ENCODE results near the gene ANKRD6. TPM values are rescaled to one million over a fixed set of nuclear protein-coding genes. Genes with fewer than 3 reads are reported as not detected.

ANKRD6 gene
- total and polyA plus RNA-seq, 2 donors = 10.6 to 12.3 TPM

DNA sequence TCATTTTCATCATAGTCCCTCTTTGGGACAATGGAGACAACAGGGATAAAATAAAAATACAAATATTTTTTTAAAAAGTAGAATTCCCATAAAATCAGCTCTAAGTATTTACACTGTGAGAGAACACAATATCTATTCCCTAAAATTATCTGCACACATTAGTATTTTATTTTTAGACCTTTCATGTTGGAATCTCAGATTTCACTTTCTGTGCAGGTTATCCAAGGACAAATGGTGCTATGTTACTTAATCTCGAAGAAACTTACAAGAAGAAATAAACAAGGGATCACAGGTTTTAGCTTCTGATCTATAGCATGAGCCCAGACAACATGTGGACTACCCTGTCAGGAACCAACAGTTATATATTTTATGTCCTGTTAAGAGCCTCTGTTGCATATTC lies 228.6 kb downstream of the ANKRD6 start:
- H3K27ac ChIP-seq (ENCODE audit: low read depth in 1 of 2, low read length in 1 of 2) = no peak overlapping the region
- H3K36me3 ChIP-seq (ENCODE audit: control insufficient read depth in 2 of 2, insufficient read depth in 2 of 2, low read length in 1 of 2) = peaks cover 22 to 64% of the 10 kb centered on the region in 2 donors
- no peak for DNase-seq (ENCODE audit: low read depth in 6 of 9, low spot score in 9 of 9)
- 97% methylated on average over 1 of the region's 1 CpG for WGBS
- H3K4me1 ChIP-seq (ENCODE audit: control insufficient read depth in 2 of 2, insufficient read depth in 2 of 2, low read length in 2 of 2) = no peaks in the 10 kb centered on the region
- no peaks in the 10 kb centered on the region for H3K27me3 ChIP-seq (ENCODE audit: control insufficient read depth in 2 of 2, insufficient read depth in 1 of 2, low read length in 1 of 2)
- H3K9me3 ChIP-seq (ENCODE audit: control insufficient read depth in 2 of 2, insufficient read depth in 1 of 2, low read length in 1 of 2) = no peaks in the 10 kb centered on the region
- no peak overlapping the region for H3K4me3 ChIP-seq (ENCODE audit: low read length in 2 of 2)

DNA sequence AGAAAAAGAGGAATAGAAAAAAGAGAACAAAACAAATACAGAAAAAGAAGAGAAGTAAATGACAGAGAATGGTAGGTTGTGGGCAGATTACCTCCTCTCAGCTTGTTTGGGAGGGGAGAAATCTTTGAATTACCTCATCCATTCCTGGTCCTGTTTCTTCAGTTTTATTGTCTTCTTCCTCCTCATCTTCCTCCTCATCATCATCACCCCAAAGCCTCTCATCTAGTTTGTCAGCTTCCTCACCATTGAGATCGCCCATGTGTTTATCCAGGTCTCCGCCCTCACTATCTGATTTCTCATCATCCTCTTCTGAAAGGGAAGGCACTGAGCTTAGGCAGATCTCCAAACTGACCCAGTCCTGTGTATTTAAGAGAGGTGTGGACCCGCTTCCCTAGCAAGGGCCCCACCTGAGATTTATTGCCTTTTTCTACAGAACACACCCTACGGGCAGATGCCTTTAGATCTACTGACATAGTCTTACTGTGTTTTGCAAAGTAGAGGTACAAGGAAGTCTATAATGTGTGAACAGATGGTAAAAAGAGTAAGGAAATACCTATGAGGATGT lies 229.8 kb downstream of the ANKRD6 start:
- no peaks in the 10 kb centered on the region for H3K27me3 ChIP-seq (ENCODE audit: control insufficient read depth in 2 of 2, insufficient read depth in 1 of 2, low read length in 1 of 2)
- H3K36me3 ChIP-seq (ENCODE audit: control insufficient read depth in 2 of 2, insufficient read depth in 2 of 2, low read length in 1 of 2) = peaks cover 18 to 59% of the 10 kb centered on the region in 2 donors
- no peak overlapping the region for H3K4me3 ChIP-seq (ENCODE audit: low read length in 2 of 2)
- no peaks in the 10 kb centered on the region for H3K4me1 ChIP-seq (ENCODE audit: control insufficient read depth in 2 of 2, insufficient read depth in 2 of 2, low read length in 2 of 2)
- no peak overlapping the region for H3K27ac ChIP-seq (ENCODE audit: low read depth in 1 of 2, low read length in 1 of 2)
- no peak for DNase-seq (ENCODE audit: low read depth in 6 of 9, low spot score in 9 of 9)
- no peaks in the 10 kb centered on the region for H3K9me3 ChIP-seq (ENCODE audit: control insufficient read depth in 2 of 2, insufficient read depth in 1 of 2, low read length in 1 of 2)
- 98% methylated on average over 4 of the region's 4 CpGs for WGBS

DNA sequence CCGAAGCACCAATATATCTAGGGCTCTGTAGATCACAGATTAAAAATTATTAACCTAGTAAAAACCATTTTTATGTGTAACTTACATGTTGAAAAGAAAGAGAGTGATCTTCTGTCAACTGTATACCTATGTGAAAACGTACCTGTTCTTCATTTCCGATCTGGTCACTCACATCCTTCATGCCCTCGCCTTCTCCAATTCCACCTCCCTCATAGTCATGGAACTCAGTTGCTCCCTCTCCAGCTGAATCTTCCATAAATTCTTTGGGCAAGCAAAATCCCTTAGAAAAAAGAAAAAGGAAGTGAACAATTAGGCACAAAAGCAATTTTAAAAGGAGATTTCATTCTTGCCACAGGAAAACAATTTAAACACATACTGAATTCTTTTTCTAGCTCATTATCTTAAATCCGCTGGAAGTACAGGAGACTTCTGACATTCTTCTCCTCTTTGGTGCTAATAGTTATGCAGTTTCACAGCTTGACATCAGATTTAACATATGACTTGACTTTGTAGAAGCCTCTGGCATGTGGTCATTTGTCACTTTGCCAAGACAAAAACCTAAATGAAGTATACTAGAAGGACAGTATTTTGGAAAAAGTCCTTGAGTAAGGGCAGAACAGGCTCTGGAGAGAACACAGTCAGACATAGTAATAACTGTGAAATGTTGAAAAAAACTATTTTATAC lies 235.1 kb downstream of the ANKRD6 start:
- no peaks in the 10 kb centered on the region for H3K4me1 ChIP-seq (ENCODE audit: control insufficient read depth in 2 of 2, insufficient read depth in 2 of 2, low read length in 2 of 2)
- no peaks in the 10 kb centered on the region for H3K9me3 ChIP-seq (ENCODE audit: control insufficient read depth in 2 of 2, insufficient read depth in 1 of 2, low read length in 1 of 2)
- WGBS = 97% methylated on average over 5 of the region's 5 CpGs
- H3K27ac ChIP-seq (ENCODE audit: low read depth in 1 of 2, low read length in 1 of 2) = no peak overlapping the region
- no peaks in the 10 kb centered on the region for H3K27me3 ChIP-seq (ENCODE audit: control insufficient read depth in 2 of 2, insufficient read depth in 1 of 2, low read length in 1 of 2)
- H3K4me3 ChIP-seq (ENCODE audit: low read length in 2 of 2) = no peak overlapping the region
- peaks cover 25 to 55% of the 10 kb centered on the region in 2 donors for H3K36me3 ChIP-seq (ENCODE audit: control insufficient read depth in 2 of 2, insufficient read depth in 2 of 2, low read length in 1 of 2)
- no peak for DNase-seq (ENCODE audit: low read depth in 6 of 9, low spot score in 9 of 9)

DNA sequence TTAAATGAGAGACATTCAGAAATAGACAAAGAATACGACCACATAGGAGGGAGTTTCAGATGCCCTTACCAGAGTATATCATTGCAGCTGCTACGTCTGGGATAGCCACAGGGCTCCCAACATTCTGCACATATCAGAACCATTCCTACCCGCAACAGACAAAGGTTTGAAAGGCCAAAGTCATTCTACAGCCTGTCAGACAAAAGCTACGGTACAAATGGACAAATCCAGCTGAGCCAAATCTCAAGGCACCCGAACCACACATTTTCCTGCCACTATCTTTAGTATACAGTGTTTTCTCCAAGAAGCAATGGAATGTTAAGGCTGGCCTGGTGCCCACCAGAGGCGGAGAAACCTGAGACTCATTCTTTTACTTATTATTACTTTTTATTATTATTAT lies 236.1 kb downstream of the ANKRD6 start:
- WGBS = 89% methylated on average over 6 of the region's 6 CpGs
- Histone ChIP-seq H3K36me3 (ENCODE audit: control insufficient read depth in 2 of 2, insufficient read depth in 2 of 2, low read length in 1 of 2) (peaks cover 31 to 57% of the 10 kb centered on the region in 2 donors), H3K4me1 (ENCODE audit: control insufficient read depth in 2 of 2, insufficient read depth in 2 of 2, low read length in 2 of 2) (no peaks in the 10 kb centered on the region), H3K27me3 (ENCODE audit: control insufficient read depth in 2 of 2, insufficient read depth in 1 of 2, low read length in 1 of 2) (no peaks in the 10 kb centered on the region), H3K27ac (ENCODE audit: low read depth in 1 of 2, low read length in 1 of 2) (no peak overlapping the region), H3K9me3 (ENCODE audit: control insufficient read depth in 2 of 2, insufficient read depth in 1 of 2, low read length in 1 of 2) (no peaks in the 10 kb centered on the region), H3K4me3 (ENCODE audit: low read length in 2 of 2) (no peak overlapping the region)
- DNase-seq (ENCODE audit: low read depth in 6 of 9, low spot score in 9 of 9) = no peak

DNA sequence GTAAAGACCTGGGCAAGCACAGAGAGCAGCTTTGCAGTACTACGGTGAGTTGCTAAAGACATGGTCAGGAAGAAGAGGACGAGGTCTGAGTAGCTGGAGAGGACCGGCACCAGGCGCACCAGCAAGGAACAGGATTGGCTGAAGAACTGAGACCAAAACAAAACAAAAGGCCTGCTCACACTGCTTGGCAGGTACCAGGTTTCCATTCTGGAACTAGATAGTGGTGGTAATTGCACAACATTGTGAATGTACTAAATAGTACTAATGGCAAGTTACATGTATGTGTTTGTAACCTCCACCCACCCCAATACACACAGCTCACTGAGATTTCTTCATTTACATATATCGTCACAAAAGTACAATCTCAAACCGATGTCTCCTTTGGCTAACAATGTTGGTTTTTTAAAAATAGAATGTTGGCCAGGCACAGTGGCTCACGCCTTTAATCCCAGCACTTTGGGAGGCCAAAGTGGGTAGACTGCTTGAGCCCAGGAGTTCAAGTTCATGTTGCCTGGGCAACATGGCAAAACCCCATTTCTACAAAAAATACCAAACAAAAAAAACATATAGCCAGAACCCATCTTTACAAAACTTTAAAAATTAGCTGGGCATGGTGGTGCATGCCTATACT lies 238.1 kb downstream of the ANKRD6 start:
- Histone ChIP-seq H3K9me3 (ENCODE audit: control insufficient read depth in 2 of 2, insufficient read depth in 1 of 2, low read length in 1 of 2) (no peaks in the 10 kb centered on the region), H3K4me1 (ENCODE audit: control insufficient read depth in 2 of 2, insufficient read depth in 2 of 2, low read length in 2 of 2) (no peaks in the 10 kb centered on the region), H3K27ac (ENCODE audit: low read depth in 1 of 2, low read length in 1 of 2) (no peak overlapping the region), H3K4me3 (ENCODE audit: low read length in 2 of 2) (no peak overlapping the region), H3K36me3 (ENCODE audit: control insufficient read depth in 2 of 2, insufficient read depth in 2 of 2, low read length in 1 of 2) (peaks cover 48 to 72% of the 10 kb centered on the region in 2 donors), H3K27me3 (ENCODE audit: control insufficient read depth in 2 of 2, insufficient read depth in 1 of 2, low read length in 1 of 2) (no peaks in the 10 kb centered on the region)
- no peak for DNase-seq (ENCODE audit: low read depth in 6 of 9, low spot score in 9 of 9)
- WGBS = 97% methylated on average over 7 of the region's 7 CpGs

DNA sequence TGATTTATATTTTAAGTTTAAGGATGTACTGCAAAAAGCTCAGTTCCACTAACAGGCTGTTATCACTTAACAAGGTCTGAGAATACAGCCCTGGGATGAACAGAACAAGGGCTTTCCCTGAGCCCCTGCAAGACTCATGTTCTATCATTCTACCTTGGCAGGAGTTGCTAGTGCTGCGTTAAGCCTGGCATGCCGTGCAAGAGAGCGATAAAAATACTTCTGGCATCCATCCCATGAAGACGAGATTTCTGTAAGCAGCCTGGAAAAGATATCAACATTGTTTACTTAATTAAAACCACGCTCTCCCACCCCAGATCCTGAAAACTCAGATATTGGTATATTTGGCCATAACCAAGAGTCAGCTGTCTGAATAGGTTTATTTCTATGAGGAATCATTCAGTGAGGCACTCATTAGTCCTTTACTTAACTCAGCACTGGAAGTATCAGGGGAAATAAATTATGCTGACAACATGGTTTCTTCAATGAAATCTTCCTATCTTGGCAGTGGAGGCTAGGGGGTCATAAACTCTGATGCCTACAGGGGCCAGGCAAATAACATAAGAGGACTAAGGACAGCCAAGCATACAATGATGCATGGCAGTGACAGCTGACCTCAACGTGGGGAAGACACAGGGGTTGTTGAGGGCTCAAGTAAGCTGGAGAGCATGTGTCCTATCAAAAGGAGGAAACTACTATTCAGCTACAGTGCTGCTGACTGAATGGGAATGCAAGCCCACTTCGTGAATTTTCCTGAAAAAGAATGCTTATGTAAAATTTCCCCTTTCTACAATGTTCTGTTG lies 243.2 kb downstream of the ANKRD6 start:
- H3K9me3 ChIP-seq (ENCODE audit: control insufficient read depth in 2 of 2, insufficient read depth in 1 of 2, low read length in 1 of 2) = no peaks in the 10 kb centered on the region
- H3K4me1 ChIP-seq (ENCODE audit: control insufficient read depth in 2 of 2, insufficient read depth in 2 of 2, low read length in 2 of 2) = no peaks in the 10 kb centered on the region
- no peak overlapping the region for H3K27ac ChIP-seq (ENCODE audit: low read depth in 1 of 2, low read length in 1 of 2)
- no peak overlapping the region for H3K4me3 ChIP-seq (ENCODE audit: low read length in 2 of 2)
- H3K36me3 ChIP-seq (ENCODE audit: control insufficient read depth in 2 of 2, insufficient read depth in 2 of 2, low read length in 1 of 2) = peaks cover 50 to 86% of the 10 kb centered on the region in 2 donors
- H3K27me3 ChIP-seq (ENCODE audit: control insufficient read depth in 2 of 2, insufficient read depth in 1 of 2, low read length in 1 of 2) = no peaks in the 10 kb centered on the region
- WGBS = 93% methylated on average over 7 of the region's 7 CpGs
- no peak for DNase-seq (ENCODE audit: low read depth in 6 of 9, low spot score in 9 of 9)

DNA sequence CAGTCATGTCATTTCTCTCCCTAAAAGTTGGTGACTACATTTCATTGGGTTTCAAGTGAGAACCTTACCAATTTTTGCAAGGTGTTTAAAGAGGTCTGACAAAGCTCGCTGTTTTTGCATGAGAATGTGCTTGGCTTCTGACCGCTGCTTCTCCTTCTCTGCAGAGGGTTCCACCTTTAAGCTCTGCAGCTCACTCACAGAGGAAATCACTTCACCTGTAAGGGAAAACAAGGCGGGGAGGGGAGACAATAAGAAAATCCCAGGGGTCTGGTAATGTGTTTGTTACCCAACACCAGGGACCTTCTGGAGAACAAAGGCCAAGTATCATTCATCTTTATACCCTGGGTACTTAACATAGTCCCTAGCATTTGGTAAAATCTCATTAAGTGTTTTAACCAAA lies 245.6 kb downstream of the ANKRD6 start:
- Histone ChIP-seq H3K9me3 (ENCODE audit: control insufficient read depth in 2 of 2, insufficient read depth in 1 of 2, low read length in 1 of 2) (no peaks in the 10 kb centered on the region), H3K27ac (ENCODE audit: low read depth in 1 of 2, low read length in 1 of 2) (no peak overlapping the region), H3K4me1 (ENCODE audit: control insufficient read depth in 2 of 2, insufficient read depth in 2 of 2, low read length in 2 of 2) (no peaks in the 10 kb centered on the region), H3K4me3 (ENCODE audit: low read length in 2 of 2) (no peak overlapping the region), H3K36me3 (ENCODE audit: control insufficient read depth in 2 of 2, insufficient read depth in 2 of 2, low read length in 1 of 2) (peaks cover 46 to 84% of the 10 kb centered on the region in 2 donors), H3K27me3 (ENCODE audit: control insufficient read depth in 2 of 2, insufficient read depth in 1 of 2, low read length in 1 of 2) (no peaks in the 10 kb centered on the region)
- no peak for DNase-seq (ENCODE audit: low read depth in 6 of 9, low spot score in 9 of 9)
- WGBS = 98% methylated on average over 3 of the region's 3 CpGs

DNA sequence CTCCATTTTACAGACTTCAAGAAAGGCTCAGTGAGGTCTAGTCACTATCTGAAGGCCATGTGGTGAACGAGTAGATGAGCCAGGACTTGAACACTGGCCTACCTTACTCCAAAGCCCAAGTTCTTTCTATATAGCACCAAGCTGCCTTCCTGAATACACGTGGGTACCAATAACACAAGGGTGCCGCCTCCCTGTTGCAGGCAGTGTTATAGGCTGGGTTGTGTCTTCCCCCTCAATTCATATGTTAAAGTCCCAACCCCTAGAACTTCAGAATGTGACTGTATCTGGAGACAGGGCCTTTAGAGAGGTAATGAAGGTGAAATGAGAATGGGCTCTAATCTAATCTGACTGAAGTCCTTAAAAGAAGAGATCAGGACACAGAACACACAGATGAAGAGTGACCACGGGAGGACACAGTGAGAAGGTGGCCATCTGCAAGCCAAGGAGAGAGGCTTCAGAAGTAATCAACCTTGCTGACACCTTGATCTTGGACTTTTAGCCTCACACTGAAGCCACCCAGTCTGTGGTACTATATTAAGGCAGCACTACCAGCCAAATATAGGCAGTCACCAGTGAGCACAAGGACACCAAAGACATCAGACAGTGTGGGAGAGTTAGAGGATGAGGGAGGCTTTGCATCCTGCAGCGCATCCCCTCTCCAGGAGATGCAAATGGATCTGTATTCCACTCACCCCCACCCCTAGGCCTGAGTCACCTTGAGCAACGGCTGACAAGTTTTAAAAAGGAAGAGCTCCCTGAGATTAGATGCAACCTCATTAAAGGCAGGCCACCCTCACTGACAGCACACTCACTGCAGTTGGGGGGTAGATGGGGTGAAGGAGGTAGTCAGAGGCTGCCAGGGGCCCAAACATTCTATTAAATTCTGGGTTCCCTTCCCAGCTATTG lies 246.5 kb downstream of the ANKRD6 start:
- DNase-seq (ENCODE audit: low read depth in 6 of 9, low spot score in 9 of 9) = no peak
- H3K27me3 ChIP-seq (ENCODE audit: control insufficient read depth in 2 of 2, insufficient read depth in 1 of 2, low read length in 1 of 2) = no peaks in the 10 kb centered on the region
- no peaks in the 10 kb centered on the region for H3K9me3 ChIP-seq (ENCODE audit: control insufficient read depth in 2 of 2, insufficient read depth in 1 of 2, low read length in 1 of 2)
- no peak overlapping the region for H3K4me3 ChIP-seq (ENCODE audit: low read length in 2 of 2)
- H3K36me3 ChIP-seq (ENCODE audit: control insufficient read depth in 2 of 2, insufficient read depth in 2 of 2, low read length in 1 of 2) = peaks cover 47 to 80% of the 10 kb centered on the region in 2 donors
- H3K4me1 ChIP-seq (ENCODE audit: control insufficient read depth in 2 of 2, insufficient read depth in 2 of 2, low read length in 2 of 2) = no peaks in the 10 kb centered on the region
- H3K27ac ChIP-seq (ENCODE audit: low read depth in 1 of 2, low read length in 1 of 2) = no peak overlapping the region
- 95% methylated on average over 6 of the region's 6 CpGs for WGBS

Measured in thymus (tissue), 11 donors.